Activated CD4-positive, alpha-beta T cell treated with anti-CD3 and anti-CD28 coated beads for 48 hours (primary cell): ENCODE data around the gene TGM4.
"Not testable (repeated sequence)": the region's sequence is repeated elsewhere in the genome, so short reads cannot be mapped to it uniquely, and the experiment has no call there.

ENCODE experiments used
- DNase-seq: peaks from one replicate; pipeline ENCODE4 v3.0.0-alpha.2; 2020

Gene TGM4

GRCh38 chr3:44918087-44918486 lies 43.7 kb downstream of the TGM4 start:
- no peak for DNase-seq

- DNase-seq, result no peak
These were observed 44.2 kb downstream of the TGM4 start for GRCh38 chr3:44918581-44918980.

- DNase-seq, result no peak
These were observed 45.7 kb downstream of the TGM4 start for GRCh38 chr3:44920081-44920480.

- no peak for DNase-seq
These were observed 49.4 kb downstream of the TGM4 start for GRCh38 chr3:44923632-44924456.

GRCh38 chr3:44924457-44925084 lies 50.2 kb downstream of the TGM4 start:
- DNase-seq, result no peak

GRCh38 chr3:44926172-44926571 lies 51.8 kb downstream of the TGM4 start:
- no peak for DNase-seq

- DNase-seq, result no peak
These were observed 52.5 kb downstream of the TGM4 start for GRCh38 chr3:44926921-44927320.

GRCh38 chr3:44927371-44927770 lies 53.0 kb downstream of the TGM4 start:
- no peak for DNase-seq

- DNase-seq, result no peak
These were observed 55.4 kb downstream of the TGM4 start for GRCh38 chr3:44929782-44930181.

- DNase-seq, result no peak
These were observed 56.5 kb downstream of the TGM4 start for GRCh38 chr3:44930911-44931310.

- DNase-seq, result no peak
These were observed 57.4 kb downstream of the TGM4 start for GRCh38 chr3:44931791-44932190.

GRCh38 chr3:44932271-44932670 lies 57.9 kb downstream of the TGM4 start:
- DNase-seq, result no peak

- DNase-seq, result no peak
These were observed 58.9 kb downstream of the TGM4 start for GRCh38 chr3:44932986-44933944.

GRCh38 chr3:44939581-44940036 lies 65.2 kb downstream of the TGM4 start:
- no peak for DNase-seq

- no peak for DNase-seq
These were observed 68.0 kb downstream of the TGM4 start for GRCh38 chr3:44942202-44942921.

GRCh38 chr3:44948239-44948638 lies 73.8 kb downstream of the TGM4 start:
- DNase-seq, result no peak

- DNase-seq, result not testable (repeated sequence)
These were observed 75.4 kb downstream of the TGM4 start for GRCh38 chr3:44949770-44950169.

GRCh38 chr3:44950275-44950734 lies 75.9 kb downstream of the TGM4 start:
- DNase-seq, result no peak

- no peak for DNase-seq
These were observed 78.3 kb downstream of the TGM4 start for GRCh38 chr3:44952689-44953088.

- no peak for DNase-seq
These were observed 79.9 kb downstream of the TGM4 start for GRCh38 chr3:44954304-44954703.

- DNase-seq, result no peak
These were observed 80.6 kb downstream of the TGM4 start for GRCh38 chr3:44954962-44955361.

GRCh38 chr3:44955917-44956316 lies 81.5 kb downstream of the TGM4 start:
- no peak for DNase-seq
